GM21723 (cell line): ENCODE measurements around the gene ARFGEF3.
A peak's percentile ranks its signal among the peaks of the same experiment; 100 is the strongest.
"Not testable (repeated sequence)": the region's sequence is repeated elsewhere in the genome, so short reads cannot be mapped to it uniquely, and the experiment has no call there.

Experiments
- ATAC-seq: cut with Tn5 transposase; IDR thresholded peaks from one replicate; pipeline ENCODE4 v1.9.1; 2021; ENCODE audit warnings: mild to moderate bottlenecking, moderate library complexity; ENCODE audit not compliant: unreplicated experiment

ARFGEF3 gene

DNA sequence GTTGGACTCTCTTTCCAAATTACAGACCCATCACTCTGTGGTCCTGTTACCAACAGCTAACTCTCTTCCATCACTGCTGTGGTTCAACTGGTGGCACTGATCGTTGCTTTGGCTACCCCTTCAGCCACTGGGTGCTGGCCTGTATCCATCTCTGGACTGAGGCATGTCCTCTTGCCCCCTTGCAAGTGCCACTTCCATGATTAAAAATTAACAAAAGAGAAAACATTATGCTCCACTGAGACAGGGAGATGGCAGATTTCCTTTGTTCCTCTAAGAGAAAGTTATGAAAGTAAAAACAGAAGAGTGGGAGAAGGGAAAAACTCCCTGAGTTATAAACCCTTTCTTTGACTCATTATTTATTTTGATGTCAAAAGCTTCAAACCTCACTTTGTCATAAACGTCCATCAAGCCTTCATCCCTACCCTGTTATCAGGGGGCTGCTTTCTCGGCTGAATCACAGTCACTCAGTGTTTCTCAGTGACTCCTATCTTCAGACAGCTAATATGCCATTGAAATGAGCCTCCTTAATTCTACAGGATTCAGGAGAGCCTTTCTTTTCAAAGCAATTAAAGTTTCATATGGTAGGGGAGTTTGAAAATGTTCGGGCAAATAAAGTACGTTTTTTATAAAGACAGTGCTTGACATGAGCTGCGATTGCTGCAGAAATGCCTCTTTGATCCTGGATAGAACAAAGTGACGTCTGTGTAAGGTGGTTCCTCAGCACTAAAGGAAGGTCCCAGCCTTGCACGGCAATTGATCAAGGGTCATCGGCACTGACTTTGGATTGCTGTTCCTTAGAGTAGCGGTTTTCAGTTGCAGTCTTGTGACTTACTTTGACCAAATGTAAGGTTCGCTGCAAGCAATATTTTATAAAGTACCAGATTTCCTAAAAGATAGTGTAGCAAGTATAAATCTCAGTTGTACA, 106.5 kb downstream of the ARFGEF3 start:
- ATAC-seq = no peak

GRCh38 chr6:138271451-138271850, 109.7 kb downstream of the ARFGEF3 start:
- no peak for ATAC-seq

DNA sequence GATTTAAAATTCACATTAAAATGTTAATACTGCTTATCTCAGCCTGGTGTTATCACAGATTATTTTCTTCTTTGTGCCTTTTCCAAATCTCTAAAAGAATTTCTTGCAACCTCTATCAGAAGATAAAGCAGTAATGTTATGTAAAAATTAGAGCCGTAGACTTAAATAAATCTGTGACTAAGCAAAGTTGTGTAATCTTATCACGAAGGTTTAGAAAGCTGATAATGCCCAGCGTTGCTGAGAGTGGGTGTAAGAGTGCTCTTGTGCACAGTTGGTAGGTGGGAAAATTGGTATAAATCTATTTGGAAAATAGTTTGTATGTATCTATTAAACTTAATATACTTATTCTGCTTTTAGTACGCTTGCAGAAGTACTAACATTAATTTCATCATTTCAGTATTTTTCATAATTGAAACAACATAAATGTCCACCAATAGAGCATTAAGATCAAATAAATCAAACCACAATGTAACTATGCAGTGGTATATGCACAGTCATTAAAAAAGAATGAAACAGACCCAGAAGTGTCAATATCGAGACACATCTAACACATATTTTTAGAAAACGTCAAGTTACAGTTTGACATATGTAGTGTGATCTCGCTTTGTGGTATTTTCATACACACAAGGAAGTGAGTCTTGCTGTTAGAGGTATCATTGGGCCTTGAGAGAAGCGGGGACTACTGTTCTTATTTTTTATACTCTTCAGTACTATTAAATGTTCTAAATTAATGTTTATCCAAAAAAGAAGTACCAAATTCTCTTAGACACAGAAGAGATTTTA, 111.0 kb downstream of the ARFGEF3 start:
- no peak for ATAC-seq

GRCh38 chr6:138275976-138276375, 114.2 kb downstream of the ARFGEF3 start:
- ATAC-seq = no peak

DNA sequence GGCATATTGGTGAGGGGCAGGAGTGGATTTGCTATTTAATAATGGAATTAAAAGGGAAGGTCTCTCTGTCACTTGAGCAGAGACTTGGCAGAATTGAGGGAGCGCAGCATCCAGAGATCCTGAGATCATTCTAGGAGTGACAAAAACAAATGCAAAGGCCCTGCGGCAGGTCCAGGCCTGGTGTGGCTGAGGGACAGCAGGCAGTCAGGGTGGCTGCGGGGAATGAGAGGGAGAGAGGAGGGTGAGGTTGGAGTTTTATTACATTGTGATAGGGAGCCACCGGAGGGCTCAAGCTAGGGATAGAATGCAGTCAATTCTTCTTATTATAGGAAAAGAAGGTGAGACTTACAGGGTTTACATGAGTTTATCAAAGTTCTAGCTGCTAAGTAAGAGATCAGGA, 116.1 kb downstream of the ARFGEF3 start:
- no peak for ATAC-seq

DNA sequence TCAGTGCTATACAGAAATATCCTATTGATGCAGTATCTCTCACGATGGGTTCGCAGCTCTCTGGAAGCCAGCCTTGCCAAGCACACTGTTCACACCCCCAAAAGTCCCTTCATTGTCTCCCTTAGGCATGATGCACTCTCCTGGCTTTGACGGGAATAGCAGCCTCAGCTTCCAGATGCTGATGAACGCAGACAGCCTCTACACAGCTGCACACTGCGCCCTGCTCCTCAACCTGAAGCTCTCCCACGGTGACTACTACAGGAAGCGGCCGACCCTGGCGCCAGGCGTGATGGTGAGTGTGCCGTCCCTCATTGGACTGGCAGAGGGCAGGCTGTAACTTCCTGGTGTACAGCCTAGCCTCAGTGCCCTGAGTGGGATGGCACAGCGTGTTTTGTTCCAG, 116.6 kb downstream of the ARFGEF3 start:
- ATAC-seq = no peak

GRCh38 chr6:138285800-138286199, 124.1 kb downstream of the ARFGEF3 start:
- no peak for ATAC-seq

DNA sequence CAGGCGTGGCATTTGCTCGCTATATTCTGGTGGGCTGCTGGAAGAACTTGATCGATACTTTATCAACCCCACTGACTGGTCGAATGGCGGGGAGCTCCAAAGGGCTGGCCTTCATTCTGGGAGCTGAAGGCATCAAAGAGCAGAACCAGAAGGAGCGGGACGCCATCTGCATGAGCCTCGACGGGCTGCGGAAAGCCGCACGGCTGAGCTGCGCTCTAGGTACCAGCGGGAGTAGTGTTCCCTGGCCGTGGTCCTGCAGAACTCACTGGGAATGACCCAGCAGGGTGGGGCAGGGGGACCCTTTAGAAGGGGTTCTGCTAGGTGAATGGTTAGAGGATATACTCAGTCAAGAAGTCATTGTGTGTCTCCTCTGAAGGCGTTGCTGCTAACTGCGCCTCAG, 125.0 kb downstream of the ARFGEF3 start:
- no peak for ATAC-seq

- ATAC-seq = peak; percentile 63
Observed at GRCh38 chr6:138287144-138287955, 125.6 kb downstream of the ARFGEF3 start.

DNA sequence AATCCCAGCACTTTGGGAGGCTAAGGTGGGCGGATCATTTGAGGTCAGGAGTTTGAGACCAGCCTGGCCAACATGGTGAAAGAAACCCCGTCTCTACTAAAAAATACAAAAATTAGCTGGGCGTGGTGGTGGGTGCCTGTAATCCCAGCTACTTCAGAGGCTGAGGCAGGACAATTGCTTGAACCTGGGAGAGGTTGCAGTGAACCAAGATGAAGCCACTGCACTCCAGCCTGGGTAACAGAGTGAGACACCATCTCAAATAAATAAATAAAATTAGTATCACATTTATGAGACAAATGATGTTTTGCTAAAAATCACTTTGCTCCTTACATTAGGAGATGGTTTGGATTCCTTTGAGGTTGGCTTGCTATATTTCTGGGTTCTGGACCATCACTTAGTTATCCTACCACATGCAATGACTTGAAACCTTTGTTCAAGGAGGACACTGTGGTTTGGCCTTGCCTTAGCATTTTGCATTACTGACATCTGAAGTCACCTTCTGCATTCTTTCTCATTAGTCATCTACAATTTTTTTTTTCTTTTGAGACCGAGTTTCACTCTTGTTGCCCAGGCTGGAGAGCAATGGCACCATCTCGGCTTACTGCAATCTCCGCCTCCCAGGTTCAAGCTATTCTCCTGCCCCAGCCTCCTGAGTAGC, 126.8 kb downstream of the ARFGEF3 start:
- not testable (repeated sequence) for ATAC-seq

DNA sequence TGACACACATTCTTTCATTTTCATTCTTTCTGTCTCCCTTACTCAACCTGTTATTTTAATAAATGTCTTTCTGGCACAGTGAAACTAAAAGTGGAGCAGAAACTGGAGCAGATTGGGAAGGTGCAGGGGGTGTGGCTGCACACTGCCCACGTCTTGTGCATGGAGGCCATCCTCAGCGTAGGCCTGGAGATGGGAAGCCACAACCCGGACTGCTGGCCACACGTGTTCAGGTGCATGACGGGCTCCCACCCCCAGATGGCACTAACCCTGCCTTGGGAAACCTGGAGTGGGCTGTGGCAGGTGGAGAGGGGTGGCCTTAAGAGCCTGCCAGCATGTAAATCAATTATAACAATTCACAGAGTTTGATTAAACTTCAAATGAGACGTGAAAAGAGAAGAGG, 128.0 kb downstream of the ARFGEF3 start:
- no peak for ATAC-seq

DNA sequence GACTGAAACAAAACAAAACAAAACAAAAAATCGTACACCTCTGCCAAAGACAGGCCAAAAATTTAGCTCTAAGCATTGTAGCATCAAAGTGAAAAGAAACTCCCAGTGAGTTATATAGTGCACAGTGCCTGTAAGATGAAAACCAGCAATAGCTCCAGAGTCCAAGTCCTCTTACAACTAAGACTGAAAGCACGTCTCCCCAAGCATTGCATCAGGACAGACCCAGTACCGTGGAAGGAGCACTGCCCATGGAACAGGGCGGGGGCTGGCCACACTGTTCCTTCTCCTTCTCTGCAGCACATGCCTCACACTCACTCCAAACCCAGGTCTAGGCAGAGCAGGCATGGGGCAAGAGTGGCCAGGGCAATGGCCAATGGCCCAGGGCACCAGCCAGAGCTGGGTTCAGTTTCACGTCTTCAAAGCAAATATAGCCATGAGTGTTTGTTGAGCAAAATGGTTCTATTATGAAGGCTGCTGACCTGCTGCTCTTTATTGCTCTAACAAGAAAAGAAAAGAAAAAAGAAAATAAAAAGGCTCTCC, 128.8 kb downstream of the ARFGEF3 start:
- ATAC-seq = no peak

DNA sequence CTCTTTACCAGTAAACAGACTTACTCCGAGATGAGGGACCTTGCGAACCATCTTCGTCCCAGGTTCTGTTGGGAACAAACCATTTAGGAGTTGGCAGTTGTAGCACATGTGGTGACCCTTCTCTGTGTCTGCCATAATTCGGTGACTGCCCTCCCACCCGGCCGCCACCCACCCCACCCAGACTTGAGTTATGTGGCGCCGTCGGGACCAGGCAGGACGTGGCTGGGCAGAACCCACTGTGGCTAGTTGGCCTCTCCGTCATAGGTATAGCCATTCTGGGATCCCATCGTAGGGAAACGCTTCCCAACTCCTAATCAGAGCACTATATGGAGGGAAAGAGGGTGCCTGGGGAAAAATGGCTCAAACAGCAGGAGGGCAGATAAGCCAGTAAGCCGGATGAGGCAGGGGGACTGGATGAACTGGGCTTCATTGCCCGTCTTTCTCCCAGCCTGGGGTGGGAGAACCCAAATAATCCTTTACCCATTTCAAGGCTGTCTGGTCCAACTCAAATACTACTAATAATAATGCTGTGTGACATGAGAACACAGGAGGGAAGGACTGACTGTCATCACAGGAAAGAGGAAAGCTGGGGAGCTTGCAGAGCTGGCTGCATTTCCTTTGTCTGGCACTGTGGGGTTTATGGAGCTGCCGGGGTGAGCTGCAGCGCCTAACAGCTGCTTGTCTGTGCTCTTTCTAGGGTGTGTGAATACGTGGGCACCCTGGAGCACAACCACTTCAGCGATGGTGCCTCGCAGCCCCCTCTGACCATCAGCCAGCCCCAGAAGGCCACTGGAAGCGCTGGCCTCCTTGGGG, 129.5 kb downstream of the ARFGEF3 start:
- ATAC-seq = no peak

DNA sequence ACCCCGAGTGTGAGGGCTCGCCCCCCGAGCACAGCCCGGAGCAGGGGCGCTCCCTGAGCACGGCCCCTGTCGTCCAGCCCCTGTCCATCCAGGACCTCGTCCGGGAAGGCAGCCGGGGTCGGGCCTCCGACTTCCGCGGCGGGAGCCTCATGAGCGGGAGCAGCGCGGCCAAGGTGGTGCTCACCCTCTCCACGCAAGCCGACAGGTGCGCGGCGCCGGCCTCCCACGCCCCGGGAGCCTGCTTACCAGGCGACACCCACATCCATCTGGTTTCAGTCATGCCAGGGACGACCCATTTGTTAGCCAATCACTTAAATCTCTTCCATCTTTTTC, 130.1 kb downstream of the ARFGEF3 start:
- ATAC-seq = no peak

DNA sequence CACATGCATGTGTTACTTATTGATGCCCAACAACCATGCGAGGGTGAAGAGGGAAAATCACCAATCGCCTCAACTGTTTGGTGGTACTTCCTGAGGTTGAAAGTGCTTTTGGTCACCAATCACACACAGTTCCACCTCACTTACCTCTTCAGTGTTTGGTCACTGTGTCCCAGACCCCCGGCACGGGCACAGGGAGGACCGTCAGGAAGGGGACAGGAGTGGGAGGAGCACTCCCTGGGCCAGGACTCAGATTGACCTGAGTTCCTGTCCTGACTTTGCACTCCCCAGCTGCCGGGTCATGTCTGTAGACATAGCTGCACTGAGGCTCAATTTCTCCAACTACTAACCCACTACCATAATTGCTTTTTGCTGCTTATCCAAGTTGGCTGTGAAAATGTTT, 130.7 kb downstream of the ARFGEF3 start:
- ATAC-seq = no peak

DNA sequence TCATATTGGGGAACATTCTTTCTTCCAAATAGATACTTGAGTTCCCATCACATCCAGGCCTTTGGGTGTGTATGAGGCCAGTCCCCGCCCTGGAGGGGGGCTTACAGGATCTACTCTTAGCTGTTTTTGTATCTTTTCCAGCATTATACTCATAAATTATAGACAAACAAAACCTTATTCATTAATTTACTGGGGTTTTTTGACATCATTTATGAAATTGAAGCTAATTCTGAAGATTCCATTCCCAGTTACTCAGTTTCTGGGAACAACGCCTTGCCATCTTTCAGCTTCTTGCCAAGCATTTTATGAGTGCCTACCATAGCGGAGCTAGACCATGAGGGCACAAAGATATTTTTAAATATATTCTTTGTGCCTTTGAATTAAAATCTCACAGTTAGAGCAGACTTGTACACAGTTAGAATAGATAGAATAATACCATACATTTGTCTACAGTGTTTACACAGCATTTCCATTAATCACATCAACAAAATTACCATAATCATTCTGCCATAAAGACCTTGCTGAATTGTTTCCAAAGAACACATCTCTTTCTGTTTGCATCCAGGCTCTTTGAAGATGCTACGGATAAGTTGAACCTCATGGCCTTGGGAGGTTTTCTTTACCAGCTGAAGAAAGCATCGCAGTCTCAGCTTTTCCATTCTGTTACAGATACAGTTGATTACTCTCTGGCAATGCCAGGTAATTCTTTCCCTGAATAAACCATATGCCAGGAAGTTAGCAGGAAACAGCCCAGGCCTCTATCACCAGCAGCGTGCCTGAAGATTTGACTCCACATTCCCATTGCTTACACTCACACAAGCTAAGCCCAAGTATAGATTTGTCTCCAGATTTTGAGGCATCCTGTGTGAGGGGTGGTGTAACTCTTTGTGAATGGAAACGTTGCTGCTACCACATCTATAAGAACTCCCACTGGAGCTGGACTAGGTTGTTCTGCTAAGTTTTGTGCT, 132.0 kb downstream of the ARFGEF3 start:
- no peak for ATAC-seq

DNA sequence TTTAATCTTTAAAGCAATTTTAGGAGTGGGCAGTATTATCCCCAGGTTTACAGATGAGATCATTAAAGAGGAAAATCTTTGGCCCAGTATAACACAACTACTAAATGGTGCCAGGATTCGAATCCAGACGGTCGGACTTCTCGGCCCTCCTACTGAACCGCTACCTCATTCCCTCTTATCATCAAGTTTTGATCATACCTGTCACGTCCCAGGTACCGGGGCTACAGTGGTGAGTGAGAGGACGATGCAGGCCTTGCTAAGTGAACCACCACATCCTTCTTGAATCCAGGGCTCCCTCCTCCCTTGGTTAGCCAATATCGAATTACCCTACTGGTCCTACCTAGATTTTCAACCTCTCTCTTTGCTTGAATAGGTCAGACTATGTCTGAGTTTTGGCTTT, 134.6 kb downstream of the ARFGEF3 start:
- ATAC-seq = no peak

DNA sequence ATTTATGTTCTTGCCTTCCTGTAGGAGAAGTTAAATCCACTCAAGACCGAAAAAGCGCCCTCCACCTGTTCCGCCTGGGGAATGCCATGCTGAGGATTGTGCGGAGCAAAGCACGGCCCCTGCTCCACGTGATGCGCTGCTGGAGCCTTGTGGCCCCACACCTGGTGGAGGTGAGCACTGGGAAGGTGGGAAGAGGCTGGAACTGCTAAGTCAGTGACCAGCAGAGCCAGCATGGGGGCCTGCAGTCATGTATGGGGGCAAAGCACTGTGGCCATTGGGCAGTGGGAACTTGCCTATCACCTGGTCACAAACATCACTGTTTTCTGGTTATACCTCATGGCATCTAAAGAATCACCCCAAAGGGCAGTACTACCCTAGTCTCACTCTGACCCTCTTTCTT, 135.0 kb downstream of the ARFGEF3 start:
- ATAC-seq = no peak
